IPS-15b (cell line): ENCODE data around the gene EIF3C.
"Not testable (repeated sequence)": the region's sequence is repeated elsewhere in the genome, so short reads cannot be mapped to it uniquely, and the experiment has no call there.

Experiments used
- H3K27me3 ChIP-seq: one replicate; pipeline ENCODE4 v1.6.1; 2013; ENCODE audit warnings: low read length; ENCODE audit not compliant: control insufficient read depth, insufficient read depth
- H3K36me3 ChIP-seq: one replicate; pipeline ENCODE4 v1.6.1; 2013; ENCODE audit warnings: low read length; ENCODE audit not compliant: control insufficient read depth, insufficient read depth
- H3K4me1 ChIP-seq: one replicate; pipeline ENCODE4 v1.6.1; 2013; ENCODE audit warnings: mild to moderate bottlenecking, low read length; ENCODE audit not compliant: control insufficient read depth, insufficient read depth
- H3K4me3 ChIP-seq: one replicate; pipeline ENCODE4 v1.5.1; 2013; ENCODE audit warnings: low read depth, low read length
- H3K9ac ChIP-seq: one replicate; pipeline ENCODE4 v1.6.1; 2013; ENCODE audit warnings: low read depth, mild to moderate bottlenecking, low read length
- H3K9me3 ChIP-seq: one replicate; pipeline ENCODE4 v1.6.1; 2013; ENCODE audit warnings: mild to moderate bottlenecking, low read length; ENCODE audit not compliant: control insufficient read depth, insufficient read depth

EIF3C gene

GRCh38 chr16:28782357-28782756, 71.1 kb downstream of the EIF3C start:
- H3K4me1 ChIP-seq, H3K9me3 ChIP-seq, H3K4me3 ChIP-seq, H3K27me3 ChIP-seq, H3K36me3 ChIP-seq, H3K9ac ChIP-seq: not testable (repeated sequence)
